GM19452 (cell line): Measurements from ENCODE around the gene DNAJA3.

Experiments
- ATAC-seq: cut with Tn5 transposase; IDR thresholded peaks from one replicate; pipeline ENCODE4 v1.9.1; 2021; ENCODE audit not compliant: unreplicated experiment

The DNAJA3 gene

DNA sequence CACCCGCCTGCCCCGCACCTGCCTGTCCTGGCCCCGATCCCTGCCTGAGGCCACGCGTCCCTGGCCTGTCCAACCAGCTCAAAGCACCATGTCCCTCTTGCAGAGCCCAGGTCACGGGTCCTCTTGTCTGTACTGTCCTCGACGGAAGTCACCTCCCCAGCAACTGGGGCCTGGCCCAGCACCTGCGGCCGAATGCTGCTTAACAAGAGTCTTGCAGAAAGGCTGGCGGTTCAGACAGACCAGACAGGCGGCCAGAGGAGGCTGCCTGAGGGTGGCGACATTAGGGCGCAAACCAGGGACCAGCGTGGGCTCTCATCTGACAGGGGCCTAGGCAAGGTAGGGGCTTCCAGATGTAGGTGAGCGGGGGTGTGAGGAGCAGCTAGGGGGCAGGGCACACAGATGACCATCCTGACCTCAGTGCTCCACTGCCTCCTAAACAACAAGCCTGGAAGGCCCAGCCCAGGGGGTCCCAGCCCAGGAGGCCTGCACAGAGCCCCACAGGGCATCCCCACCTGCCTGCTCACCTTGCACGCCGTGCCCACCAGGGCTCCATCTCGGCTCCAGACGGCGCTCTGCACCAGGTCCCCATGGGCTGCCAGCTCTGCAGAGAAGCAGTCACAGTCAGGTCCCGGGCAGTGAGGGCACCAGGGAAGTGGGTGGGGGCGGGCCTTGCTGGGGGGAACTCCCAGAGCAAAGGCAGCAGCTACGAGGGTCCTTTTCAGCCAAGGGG, 20.5 kb upstream of the DNAJA3 start:
- no peak for ATAC-seq

DNA sequence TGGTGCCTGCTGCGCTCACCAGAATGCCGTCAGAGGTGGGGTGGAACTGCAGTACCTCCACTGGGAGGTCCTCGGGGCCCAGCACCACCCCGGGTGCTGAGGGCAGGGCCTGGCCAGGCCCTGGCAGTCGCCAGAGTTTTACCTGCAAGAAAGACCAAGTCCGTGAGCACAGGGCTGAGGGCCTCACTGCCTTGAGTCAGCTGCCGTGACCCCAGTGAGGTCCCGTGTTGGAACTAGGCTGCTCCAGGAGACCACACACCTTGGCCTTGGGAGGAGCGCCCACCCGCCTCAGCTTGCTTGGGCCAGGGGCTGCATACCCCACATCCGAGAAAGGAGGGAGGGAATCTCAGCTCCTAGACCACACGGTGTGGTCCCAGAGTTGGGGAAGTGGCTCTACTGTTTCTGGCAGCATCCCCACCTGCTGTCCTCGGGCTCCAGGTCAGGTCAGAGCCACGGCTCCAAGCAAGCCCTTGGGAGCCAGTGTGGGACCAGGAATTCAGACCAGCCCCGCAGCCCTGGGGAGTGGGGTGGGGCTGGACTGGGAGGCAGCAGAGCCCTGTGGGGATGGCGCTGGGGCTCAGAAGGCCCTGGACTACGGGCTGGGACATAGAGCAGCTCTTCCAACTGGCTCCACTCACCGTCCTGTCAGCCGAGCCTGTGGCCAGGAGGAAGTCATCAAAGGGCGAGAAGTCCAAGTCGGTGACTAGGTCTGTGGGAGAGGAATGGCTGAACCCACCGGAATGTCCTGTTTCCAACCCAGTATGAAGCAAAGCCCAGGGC, 17.9 kb upstream of the DNAJA3 start:
- ATAC-seq = no peak

DNA sequence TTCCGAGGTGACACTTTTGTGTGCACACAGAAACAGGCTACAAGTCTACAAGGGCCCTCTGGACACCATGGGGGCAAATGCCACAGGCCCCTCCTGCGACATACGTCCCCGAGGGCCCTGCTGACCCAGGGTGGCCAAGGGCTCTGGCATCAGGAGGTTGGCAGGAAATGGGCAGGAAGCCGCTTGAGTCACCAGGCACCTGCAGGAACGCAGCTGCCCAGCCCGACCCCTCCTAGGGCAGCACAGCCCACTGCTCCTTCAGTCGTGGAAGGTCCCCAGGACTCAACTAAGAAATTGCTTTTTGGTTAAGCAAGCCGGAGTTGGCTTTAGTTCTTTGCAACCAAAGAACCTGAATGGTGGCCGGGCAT, 17.4 kb upstream of the DNAJA3 start:
- ATAC-seq = no peak

DNA sequence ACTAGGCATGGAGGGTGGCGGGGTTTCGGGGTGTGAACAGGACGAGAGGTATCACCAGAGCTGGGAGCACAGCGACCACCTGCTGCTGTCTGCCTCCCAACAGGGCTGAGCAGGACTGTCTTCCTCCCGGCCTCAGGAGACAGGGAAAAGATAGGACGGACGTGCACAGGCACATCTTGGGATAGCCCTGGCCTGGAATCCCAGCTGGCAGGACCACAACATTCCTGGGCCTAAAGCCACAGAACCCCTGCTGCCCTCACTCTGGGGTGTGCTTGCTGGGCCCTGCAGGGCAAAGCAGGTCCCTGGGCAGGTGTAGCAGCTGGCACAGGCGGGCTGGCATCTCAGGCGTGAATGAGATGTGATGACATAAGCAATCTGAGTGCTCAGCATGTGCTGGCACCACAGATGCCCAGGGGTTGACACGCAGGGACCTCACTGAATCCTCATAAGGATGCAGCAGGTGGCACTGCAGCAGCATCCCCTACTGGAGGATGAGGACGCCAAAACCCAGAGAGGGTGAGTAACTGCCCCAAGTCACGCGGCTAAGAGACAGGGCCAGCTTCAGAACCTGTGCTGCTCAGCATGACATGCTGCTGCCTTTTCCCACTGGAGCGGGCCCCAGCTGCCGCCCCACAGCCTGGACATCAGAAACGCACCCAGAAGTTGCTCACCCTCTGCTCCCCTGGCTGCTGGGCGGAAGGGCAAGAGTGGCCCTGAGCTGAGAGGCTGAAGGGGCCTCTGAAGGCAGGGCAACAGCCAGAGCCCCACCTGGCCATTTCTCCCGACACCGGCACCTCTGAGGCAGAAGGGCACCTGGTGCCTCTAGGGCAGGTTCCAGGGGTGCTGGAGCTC, 16.4 kb upstream of the DNAJA3 start:
- no peak for ATAC-seq

DNA sequence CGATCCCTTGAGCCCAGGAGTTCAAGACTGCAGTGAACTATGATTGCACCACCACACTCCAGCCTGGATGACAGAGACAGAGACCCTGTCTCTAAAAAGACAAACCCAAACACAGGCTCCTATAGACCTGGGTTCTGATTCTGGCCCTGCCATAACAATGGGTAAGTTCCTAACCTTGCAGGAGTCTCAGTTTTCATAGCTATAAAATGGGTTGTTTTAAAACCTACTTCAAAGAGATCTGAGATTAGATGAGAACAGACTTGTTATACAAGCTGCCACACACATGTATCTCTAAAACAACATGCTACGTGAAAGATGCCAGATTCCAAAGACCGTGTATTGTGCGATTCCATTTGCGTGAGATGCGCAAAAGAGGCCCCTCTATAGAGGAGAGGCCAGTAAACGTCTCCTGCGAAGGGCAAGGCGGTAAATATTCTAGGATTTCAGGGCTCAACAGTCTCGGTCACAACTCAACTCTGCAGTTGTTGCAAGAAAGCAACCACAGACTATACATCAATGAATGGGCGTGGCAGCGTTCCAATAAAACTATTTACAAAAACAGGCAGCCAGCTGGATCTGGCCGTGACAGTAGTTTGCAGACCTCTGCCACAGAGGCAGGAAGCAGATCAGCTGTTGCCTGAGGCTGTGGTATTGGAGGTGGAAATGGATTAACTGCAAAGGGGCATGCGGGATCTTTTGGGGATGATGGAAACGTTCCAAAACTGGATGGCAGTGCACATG, 15.2 kb upstream of the DNAJA3 start:
- no peak for ATAC-seq

DNA sequence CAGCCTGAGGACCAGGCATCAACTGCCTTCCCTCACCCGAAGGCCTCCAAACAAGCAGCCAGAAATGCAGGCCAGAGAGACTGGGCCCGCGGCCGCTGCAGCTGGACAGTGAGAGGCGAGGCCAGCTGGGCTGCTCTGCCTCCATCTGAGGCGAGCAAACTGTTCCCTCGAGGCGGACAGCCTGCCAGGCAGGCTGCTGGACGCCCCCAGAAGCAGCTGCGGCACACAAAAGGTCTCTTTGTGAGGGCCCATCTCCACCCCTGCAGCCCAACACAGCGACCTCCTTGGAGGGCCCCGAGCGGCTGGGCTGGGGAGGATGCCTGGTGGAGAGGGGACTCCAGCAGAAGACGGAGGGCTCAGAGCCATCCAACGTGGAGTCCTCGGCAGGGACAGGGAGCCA, 14.0 kb upstream of the DNAJA3 start:
- ATAC-seq = no peak

DNA sequence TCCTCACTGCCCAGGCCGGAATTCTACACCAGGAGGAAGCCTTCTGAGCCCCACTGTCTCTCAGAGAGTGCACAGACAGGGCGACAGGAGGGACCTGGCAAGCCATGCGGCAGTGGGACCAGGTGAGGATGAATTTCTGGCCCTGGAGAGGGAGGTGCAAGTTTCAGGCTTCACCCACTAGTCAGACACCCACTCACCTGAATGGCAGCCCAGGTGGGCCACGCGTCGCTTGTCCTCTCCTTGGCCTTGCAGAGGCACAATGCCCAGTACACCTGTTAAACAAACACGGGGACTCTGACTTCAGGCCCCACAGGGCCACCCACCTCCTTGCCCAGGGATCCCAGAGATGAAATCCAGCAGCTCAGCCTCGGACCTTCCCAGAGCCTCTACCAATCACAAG, 13.5 kb upstream of the DNAJA3 start:
- ATAC-seq = no peak

DNA sequence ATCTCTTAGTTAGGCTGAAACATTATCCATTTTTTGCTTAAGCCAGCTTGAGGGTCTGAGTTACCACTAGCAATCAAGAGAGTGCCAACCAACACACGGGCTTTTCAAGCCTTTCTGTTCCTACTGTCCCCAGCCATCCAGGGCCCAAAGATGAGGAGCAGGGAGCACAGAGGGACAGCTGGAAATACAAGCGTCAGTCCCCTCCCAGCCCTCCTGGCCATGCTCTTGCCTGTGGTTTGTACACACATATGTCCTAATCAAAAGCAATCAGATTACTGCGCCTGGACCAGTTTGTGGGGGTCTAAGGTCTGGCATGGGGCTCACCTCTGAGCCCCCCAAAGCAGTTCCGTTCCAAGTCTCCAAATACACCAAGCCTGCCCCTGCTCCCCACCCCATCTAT, 12.8 kb upstream of the DNAJA3 start:
- no peak for ATAC-seq

DNA sequence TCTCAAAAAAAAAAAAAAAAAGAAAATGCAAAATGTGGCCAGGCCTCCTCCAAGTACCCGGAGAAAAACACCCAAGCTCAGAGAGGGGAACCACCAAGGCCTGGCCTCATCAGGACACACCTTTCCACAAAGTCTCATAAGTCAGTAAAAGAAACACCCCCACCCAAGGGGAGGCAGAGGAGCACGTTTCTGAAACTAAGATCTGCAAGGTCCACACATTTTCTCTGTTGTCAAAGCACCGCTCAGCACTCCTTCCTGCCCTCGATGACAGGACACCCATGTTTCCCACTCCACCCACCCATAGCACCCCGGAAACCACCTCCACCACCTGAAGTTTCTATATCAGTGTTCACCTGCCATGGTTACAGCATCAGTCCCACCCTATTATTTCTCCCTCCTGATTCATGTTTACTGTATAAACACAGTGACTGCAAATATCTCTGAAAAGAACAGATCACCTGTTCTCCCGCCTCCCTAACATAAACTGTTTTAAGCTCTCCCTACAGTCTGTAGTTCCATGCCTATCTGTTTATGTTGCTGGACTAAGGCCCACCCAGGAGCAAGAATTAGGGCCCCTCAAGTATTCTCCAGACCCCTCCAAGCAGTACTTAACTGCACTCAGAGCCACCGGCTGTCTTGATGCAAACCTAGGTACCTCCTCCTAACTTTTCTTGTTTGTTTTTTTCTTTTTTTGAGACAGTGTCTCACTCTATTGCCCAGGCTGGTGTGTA, 11.3 kb upstream of the DNAJA3 start:
- ATAC-seq = peak; percentile 64

DNA sequence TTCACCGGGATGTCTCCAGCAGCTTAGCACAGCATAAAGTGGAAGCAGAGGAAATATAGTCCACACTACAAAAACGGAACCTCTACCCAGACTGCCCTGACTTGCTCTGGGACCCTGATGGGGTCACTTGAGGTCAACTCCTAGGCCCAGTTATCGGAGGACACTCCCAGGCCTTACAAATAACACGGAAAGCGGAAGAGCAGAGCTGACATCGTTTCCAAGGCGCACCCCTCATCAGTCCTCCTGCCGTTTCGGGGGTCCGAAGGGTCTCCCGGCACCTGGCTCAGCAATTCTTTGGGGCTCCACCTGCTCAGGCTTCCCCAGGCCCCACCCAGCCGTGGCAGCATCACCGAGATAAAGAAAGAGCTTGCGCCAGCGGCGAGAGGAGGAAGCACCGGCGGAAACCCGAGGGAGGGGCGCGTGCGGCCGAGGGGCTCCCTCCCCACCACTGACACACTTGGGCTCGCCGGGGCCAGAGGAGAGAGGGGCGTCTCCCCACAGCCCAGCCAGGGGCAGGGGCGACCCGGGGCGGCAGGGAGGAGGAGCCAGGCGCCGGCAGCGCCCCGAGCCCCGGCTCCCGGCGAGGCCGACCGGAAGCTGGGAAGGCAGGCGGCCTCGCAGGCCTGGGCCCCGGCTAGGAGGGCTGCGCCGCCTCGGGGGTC, 10.0 kb upstream of the DNAJA3 start:
- ATAC-seq = no peak

DNA sequence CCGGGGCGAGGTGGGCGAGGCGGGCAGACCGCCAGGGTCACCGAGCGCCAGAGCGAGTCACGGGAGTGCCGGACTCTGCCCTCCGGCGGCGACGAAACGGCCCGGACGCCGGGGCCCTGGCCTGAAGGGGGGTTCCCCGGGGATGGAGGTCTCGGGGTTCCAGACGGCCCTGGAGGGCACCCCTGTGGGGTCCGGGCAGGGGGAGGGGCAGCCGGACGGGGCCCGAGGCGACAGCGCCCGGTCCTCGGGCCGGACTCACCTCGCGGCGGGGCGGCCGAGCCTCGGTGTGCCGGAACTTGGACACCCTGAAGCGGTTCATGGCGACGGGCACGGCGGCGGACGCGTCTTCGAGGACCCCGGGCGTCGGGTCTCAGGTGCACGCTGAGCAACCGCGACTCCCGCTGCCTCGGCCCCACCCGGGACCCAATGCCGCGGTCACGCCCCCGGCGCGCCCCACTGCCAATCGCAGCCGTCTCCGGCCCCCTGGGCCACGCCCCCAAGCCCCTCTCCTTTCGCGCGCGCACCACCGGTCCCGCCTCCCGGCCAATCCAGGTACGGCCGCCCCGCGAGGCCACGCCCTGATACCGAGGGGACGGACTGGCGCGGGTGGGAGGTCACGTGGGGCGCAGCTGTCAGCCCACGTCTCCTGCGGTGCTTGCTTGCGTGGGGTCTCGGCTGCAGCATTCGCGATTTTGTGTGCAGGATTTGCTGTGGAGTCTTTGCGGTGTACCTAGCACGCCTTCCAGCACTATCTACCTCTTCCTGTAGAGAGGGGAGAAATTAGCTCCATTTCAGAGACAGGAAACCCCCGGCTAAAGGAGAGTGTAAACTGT, 9.3 kb upstream of the DNAJA3 start, which contains the start of gene CORO7:
CORO7 (minus strand) TSS at position 397 of the 833 bp plus-strand sequence; CDS start at position 319, 78 bp downstream.
- ATAC-seq = peak; percentile 67

DNA sequence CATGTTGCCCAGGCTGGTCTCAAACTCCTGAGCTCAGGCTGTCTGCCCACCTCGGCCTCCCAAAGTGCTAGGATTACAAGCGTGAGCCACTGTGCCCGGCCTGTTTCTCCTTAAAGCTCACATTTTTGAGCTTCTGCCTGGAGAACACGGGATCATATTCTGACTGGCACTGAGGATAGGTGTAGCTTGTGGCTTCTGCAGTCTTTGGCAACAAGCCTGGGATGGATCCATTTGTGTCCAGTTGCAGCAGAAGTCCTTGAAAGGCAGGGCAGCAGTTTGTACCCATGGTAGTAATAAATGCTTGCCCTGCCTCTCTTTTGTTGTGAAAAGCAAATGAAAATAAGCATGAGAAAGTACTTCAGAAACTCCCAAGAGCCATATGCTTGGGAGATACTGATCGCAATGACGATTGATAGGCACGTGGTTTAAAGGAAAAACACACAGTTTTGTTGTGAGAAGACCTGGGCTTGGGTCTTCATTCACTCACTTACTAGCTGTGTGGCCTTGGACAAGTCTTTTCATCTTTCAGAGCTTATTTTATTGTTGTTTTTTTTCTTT, 6.2 kb upstream of the DNAJA3 start:
- no peak for ATAC-seq

DNA sequence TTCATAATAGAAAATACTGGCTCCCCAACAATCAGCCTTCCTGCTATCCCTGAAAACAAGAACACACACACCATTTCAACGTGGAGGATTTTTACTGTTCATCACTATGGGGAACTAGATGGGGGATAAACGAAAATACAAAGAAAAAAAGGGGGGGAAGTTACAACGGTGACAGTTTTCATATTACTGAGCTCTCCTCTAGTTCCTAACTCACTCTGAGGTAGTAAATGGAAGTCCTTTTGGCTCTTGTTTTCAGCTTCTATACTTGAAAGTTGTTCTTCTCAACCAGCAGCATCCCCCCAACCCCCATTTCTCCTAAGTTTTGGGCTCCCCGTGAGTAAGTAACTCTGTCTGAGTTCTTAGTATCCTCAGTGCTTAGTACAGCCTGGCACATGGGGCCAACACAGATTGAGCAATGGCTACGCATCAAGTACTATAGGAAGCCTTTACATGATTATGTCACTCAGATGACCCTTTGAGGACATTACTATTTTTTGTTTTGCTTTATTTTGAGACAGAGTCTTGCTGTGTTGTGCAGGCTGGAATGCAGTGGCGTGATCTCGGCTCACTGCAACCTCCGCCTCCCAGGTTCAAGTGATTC, 5.1 kb upstream of the DNAJA3 start:
- ATAC-seq = no peak

DNA sequence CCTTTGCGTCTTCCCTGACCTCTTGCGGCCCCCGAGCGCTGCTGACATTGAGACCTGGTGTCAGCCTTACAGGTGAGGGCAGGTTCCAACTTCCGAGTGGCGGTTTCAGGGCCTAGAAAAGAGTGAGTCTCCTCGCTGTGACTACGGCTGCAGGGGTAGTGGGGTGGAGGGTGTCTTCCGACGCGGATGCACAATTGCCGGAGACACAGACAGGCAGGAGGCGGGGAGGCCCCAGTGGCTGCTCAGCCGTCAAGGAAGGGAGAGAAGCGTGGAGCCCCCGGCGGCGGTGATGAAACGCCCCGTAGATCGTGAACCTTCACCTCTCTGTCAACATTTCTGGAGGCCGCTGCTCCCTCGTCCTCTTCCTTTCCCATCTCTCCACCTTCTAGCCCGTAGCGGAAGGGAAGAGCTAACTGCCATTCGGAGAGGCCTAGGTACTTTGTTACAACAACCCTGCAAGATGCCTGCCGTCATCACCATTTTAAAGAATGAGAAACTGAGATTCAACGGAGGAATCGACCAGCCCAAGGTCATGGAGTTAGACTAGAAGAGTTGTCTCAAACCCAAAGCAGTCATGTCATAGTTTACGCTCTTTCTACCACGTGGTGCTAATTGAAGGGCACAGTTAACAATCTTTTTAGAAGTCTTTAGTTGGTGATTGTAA, 485 bp downstream of the DNAJA3 start:
- peak; percentile 23 for ATAC-seq

DNA sequence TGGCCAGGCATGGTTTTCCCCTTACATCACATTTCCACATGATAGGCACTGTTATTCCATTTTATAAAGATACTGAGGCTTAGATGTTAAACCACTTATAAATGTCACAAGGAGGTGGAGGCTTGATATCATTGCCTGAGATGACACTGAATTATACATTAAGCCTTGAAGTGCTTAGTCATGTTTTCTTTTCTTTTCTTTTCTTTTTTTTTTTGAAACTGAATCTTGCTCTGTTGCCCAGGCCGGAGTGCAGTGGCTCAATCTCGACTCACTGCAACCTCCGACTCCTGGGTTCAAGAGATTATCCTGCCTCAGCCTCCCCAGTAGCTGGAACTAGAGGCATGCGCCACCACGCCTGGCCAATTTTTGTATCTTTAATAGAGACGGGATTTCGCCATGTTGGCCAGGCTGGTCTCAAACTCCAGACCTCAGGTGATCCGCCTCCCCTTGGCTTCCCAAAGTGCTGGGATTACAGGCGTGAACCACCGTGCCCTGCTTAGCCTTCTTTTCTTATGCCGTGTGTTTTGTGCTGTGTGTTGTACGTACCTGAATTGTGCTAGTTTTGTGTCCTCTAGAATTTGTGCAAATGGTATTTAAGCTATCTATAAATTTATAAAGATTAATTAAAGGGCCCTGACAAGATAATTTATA, 1.2 kb downstream of the DNAJA3 start:
- no peak for ATAC-seq

DNA sequence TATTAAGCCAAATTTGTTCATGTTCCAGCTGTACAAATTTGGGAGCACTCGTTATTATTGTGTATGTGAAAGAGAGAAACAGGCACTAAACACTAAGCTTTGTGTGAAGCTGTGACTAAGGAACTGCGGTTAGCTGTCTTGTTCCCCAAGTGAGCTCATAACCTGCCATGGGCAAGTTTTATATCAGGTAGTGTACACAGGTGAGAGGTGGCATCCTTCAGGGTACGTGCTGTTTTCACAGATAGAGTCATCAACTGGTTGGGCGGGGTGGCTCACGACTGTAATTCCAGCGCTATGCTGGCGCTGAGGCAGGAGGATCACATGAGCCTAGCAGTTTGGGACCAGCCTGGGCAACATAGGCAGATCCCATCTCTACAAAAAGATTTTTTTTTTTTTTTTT, 2.8 kb downstream of the DNAJA3 start:
- ATAC-seq = no peak

DNA sequence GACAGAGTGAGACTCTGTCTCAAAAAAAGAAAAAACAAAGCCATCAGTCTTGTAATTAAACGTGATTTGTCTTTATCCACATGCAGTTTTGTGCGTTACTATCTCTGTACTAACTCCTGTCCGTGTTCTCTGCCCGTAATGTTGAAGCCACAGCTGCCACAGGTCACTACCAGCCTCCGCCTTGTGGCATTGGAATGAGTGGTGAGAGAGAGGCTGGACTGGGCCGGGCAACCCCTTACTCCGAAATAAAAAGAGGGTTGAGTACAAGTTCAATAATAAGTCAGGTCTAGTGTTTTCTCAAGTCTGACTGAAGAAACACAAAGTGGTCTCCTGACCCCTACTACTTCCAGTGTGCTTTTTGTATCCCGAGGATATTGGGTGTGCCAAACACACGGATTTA, 5.4 kb downstream of the DNAJA3 start:
- no peak for ATAC-seq
